ENCODE results near the gene TMPRSS13. TPM values are rescaled to one million over a fixed set of nuclear protein-coding genes. Genes with fewer than 3 reads are reported as not detected.
A peak's percentile ranks its signal among the peaks of the same experiment; 100 is the strongest.

Gene TMPRSS13
- total RNA-seq, 6 experiments from 2014 or later, result 0.09 to 0.61 (median 0.12) TPM; not detected in 3

- Histone ChIP-seq H3K4me3 (no peak overlapping the region), H3K27me3 (no peaks in the 10 kb centered on the region), H3K27ac (no peak overlapping the region), H3K36me3 (no peaks in the 10 kb centered on the region), H3K9me3 (no peaks in the 10 kb centered on the region), H3K4me1 (no peaks in the 10 kb centered on the region)
- TF ChIP-seq POLR2A (IDR thresholded peaks at IDR 0.05), result no peak
- TF ChIP-seq CTCF (IDR thresholded peaks at IDR 0.05), result no peak
- 53% methylated on average over 9 of the region's 12 CpGs for WGBS (ENCODE audit: insufficient coverage, low coverage, low lambda C conversion rate, missing lambda C conversion rate)
- DNase-seq, result peak in 1 of 3 donors; percentile 35
- peak in 2 of 4 donors; percentile 17 to 29 for ATAC-seq
- intact Hi-C loops (cut with DNase I), result no loop called here
These were observed 73.9 kb downstream of the TMPRSS13 start for GRCh38 chr11:117855186-117855845.

GRCh38 chr11:117852309-117852708, 76.9 kb downstream of the TMPRSS13 start:
- no peak for DNase-seq
- Histone ChIP-seq H3K27ac (no peak overlapping the region), H3K4me1 (no peaks in the 10 kb centered on the region), H3K9me3 (no peaks in the 10 kb centered on the region), H3K4me3 (no peak overlapping the region), H3K36me3 (no peaks in the 10 kb centered on the region), H3K27me3 (no peaks in the 10 kb centered on the region)
- TF ChIP-seq POLR2A (IDR thresholded peaks at IDR 0.05) (no peak), CTCF (IDR thresholded peaks at IDR 0.05) (no peak)
- WGBS (ENCODE audit: insufficient coverage, low coverage, low lambda C conversion rate, missing lambda C conversion rate), result 57% methylated on average over 3 of the region's 3 CpGs
- intact Hi-C loops (cut with DNase I), result no loop called here
- ATAC-seq, result no peak

- DNase-seq (peak in 1 of 3 donors; percentile 23), ATAC-seq (peak in 1 of 4 donors; percentile 38)
- no peak overlapping the region for H3K4me3 ChIP-seq
- no peaks in the 10 kb centered on the region for H3K27me3 ChIP-seq
- no peak for TF ChIP-seq CTCF (IDR thresholded peaks at IDR 0.05)
- no peak for TF ChIP-seq POLR2A (IDR thresholded peaks at IDR 0.05)
- no peaks in the 10 kb centered on the region for H3K4me1 ChIP-seq
- H3K36me3 ChIP-seq, result no peaks in the 10 kb centered on the region
- intact Hi-C loops (cut with DNase I), result no loop called here
- 45% methylated on average over 3 of the region's 3 CpGs for WGBS (ENCODE audit: insufficient coverage, low coverage, low lambda C conversion rate, missing lambda C conversion rate)
- no peaks in the 10 kb centered on the region for H3K9me3 ChIP-seq
- H3K27ac ChIP-seq, result no peak overlapping the region
These were observed 77.3 kb downstream of the TMPRSS13 start for GRCh38 chr11:117851852-117852251.

- 83% methylated on average over 1 of the region's 3 CpGs for WGBS (ENCODE audit: insufficient coverage, low coverage, low lambda C conversion rate, missing lambda C conversion rate)
- H3K4me1 ChIP-seq, result no peaks in the 10 kb centered on the region
- DNase-seq (peak in 1 of 3 donors; percentile 10), ATAC-seq (no peak)
- intact Hi-C loops (cut with DNase I), result no loop called here
- no peak overlapping the region for H3K27ac ChIP-seq
- TF ChIP-seq POLR2A (IDR thresholded peaks at IDR 0.05), result no peak
- TF ChIP-seq CTCF (IDR thresholded peaks at IDR 0.05), result no peak
- no peaks in the 10 kb centered on the region for H3K36me3 ChIP-seq
- H3K27me3 ChIP-seq, result no peaks in the 10 kb centered on the region
- H3K4me3 ChIP-seq, result no peak overlapping the region
- no peaks in the 10 kb centered on the region for H3K9me3 ChIP-seq
These were observed 78.1 kb downstream of the TMPRSS13 start for GRCh38 chr11:117851106-117851505.

Other genes starting within 250 kb of the TMPRSS13 start
- under 1 TPM in 5 of 6 experiments, not detected in 1; 0.06 to 0.92 (median 0.22) TPM for gene DSCAML1, start 132.2 kb downstream of the TMPRSS13 start, total RNA-seq
- 10 to 100 TPM in 5 of 6 experiments, 1 to 10 TPM in 1; 9.3 to 13.7 (median 11.4) TPM for gene FXYD2, start 104.7 kb downstream of the TMPRSS13 start, total RNA-seq
- 10 to 100 TPM in 2 of 6 experiments, 1 to 10 TPM in 4; 4.9 to 14.4 (median 8.9) TPM for gene FXYD6, start 52.7 kb downstream of the TMPRSS13 start, total RNA-seq
- 10 to 100 TPM in 2 of 6 experiments, 1 to 10 TPM in 4; 4.9 to 17.9 (median 7.4) TPM for gene IL10RA, start 57.0 kb upstream of the TMPRSS13 start, total RNA-seq
- under 1 TPM in 2 of 6 experiments, not detected in 4; 0.35 to 0.51 TPM for gene TMPRSS4, start 147.7 kb upstream of the TMPRSS13 start, total RNA-seq
- gene SMIM35, start 157.6 kb upstream of the TMPRSS13 start, total RNA-seq, result not detected
- under 1 TPM; 0.11 to 0.30 (median 0.23) TPM for gene SCN4B, start 223.4 kb upstream of the TMPRSS13 start, total RNA-seq
- not detected for gene SCN2B, start 247.2 kb upstream of the TMPRSS13 start, total RNA-seq